Transverse colon (tissue), 4 donors: ENCODE data around the gene CHCHD6. TPM values are rescaled to one million over a fixed set of nuclear protein-coding genes. Genes with fewer than 3 reads are reported as not detected.

Source experiments
- DNase-seq: peaks from one replicate; pipeline ENCODE4 v3.0.0-alpha.2; 2019
- H3K27ac ChIP-seq, 4 donors: fragments of 200-600 bp; sonication (generic); 2 replicates each; pipeline ENCODE4 v1.5.1; 2016 to 2018; ENCODE audit warnings: inconsistent platforms in 4 of 4
- H3K27me3 ChIP-seq: fragments of 200-600 bp; sonication (generic); 2 replicates; pipeline ENCODE4 v1.5.1; 2017; ENCODE audit warnings: inconsistent platforms
- H3K36me3 ChIP-seq, 4 donors: fragments of 200-600 bp; sonication (generic); 2 replicates each; pipeline ENCODE4 v1.5.1; 2017 to 2019; ENCODE audit warnings: inconsistent platforms in 4 of 4
- H3K4me1 ChIP-seq, 4 donors: fragments of 200-600 bp; sonication (generic); 2 replicates each; pipeline ENCODE4 v1.5.1; 2017 to 2020; ENCODE audit warnings: inconsistent platforms in 4 of 4
- H3K4me3 ChIP-seq, 4 donors: fragments of 200-600 bp; sonication (generic); 1 replicate in 1 of 4; 2 replicates in 3 of 4; pipeline versions ENCODE4 v1.5.1 to v1.6.1; 2017 to 2019; ENCODE audit warnings: inconsistent platforms in 4 of 4
- H3K9me3 ChIP-seq, 2 donors: fragments of 200-600 bp; sonication (generic); 2 replicates each; pipeline ENCODE4 v1.5.1; 2017 to 2019; ENCODE audit warnings: inconsistent platforms in 2 of 2
- EP300 ChIP-seq: sonication (generic); formaldehyde crosslinking; IDR thresholded peaks from one replicate; pipeline ENCODE4 v1.6.1; 2017; ENCODE audit warnings: antibody characterized with exemption, low read depth
- POLR2A ChIP-seq: fragments of 450-650 bp; IDR thresholded peaks from one replicate; pipeline ENCODE4 v1.6.1; 2016; ENCODE audit warnings: antibody characterized with exemption, mild to moderate bottlenecking, moderate library complexity
- POLR2AphosphoS5 ChIP-seq, 3 donors: sonication (generic); formaldehyde crosslinking; IDR thresholded peaks; one replicate each; pipeline ENCODE4 v1.6.1; 2016; ENCODE audit warnings: antibody characterized with exemption in 3 of 3
- WGBS, 2 donors: methylation state at CpG; one replicate each; pipeline ENCODE4 v1.1.5; 2018; ENCODE audit warnings: low coverage in 1 of 2; 5-methylcytosine and 5-hydroxymethylcytosine counted together
- in situ Hi-C, 4 donors: fragments of 200-750 bp; cut with MboI; loops; one replicate each; pipeline versions ENCODE4 v1.15.0 to v1.15.1; 2017; ENCODE audit warnings: low sequenced_read_pairs in 3 of 4, low pct_ligation_motif_present in 1 of 4, low pct_unique_long_range_greater_than_20kb in 1 of 4
- intact Hi-C: fragments of 100-400 bp; cut with DNase I; formaldehyde crosslinking; loops from one replicate; pipeline ENCODE4 v1.15.1; 2023; ENCODE audit warnings: low total_unique reads
- total RNA-seq, 4 donors: library from RNA; depleted of rRNA; stranded (reverse); fragments of >200 nt; gene quantifications; one replicate each; pipeline ENCODE4 v1.1.0, GENCODE V29; 2016
- TF ChIP-seq, protein P1 (sequence below), 5 experiments: fragments of 200-600 bp in 3 of 5; fragments of 450-650 bp in 2 of 5; sonication (generic) in 3 of 5; IDR thresholded peaks; 1 replicate in 2 of 5; 2 replicates in 3 of 5; pipeline ENCODE4 v1.5.1; 2016 to 2017; ENCODE audit warnings: antibody characterized with exemption in 5 of 5, inconsistent platforms in 3 of 5, mild to moderate bottlenecking in 2 of 5, moderate library complexity in 1 of 5

Gene CHCHD6
- total RNA-seq, 4 donors from 2014 or later, result 4.6 to 12.1 (median 5.3) TPM

DNA sequence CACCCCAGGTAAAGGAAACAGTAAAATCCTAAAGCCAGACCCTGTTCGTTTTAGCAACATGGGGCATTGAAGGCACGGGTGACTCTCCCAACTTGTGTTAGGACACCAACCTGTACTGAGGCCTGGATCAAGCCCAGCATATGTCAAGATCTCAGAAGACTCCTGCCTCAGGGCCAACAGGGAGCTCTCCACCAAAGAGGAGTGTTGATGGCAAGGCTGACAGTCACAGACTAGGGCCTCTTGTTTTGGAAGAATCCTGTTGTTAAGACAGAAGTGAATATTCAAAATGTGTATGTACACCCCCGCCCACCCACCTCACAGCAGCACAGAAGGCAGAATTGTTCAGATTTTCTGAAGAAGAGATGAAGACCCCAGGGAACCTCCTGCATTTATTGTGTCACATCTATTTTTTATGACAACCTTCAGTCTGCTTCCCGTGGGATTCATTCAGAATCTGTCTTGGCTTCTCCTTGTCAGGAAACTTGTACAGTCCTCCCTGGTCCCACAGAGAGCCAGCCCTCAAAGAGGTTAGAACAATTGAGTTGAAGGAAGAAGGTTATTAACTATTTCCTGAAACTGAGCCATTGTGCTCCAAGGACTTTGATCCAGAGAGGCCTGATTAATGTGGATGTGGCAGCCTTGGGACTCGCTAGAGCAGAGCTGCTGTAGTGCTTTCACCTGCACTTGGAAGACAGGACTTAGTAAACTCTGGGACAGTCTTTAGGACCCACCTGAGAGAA, 217.2 kb downstream of the CHCHD6 start:
- peak; percentile 29 for DNase-seq

DNA sequence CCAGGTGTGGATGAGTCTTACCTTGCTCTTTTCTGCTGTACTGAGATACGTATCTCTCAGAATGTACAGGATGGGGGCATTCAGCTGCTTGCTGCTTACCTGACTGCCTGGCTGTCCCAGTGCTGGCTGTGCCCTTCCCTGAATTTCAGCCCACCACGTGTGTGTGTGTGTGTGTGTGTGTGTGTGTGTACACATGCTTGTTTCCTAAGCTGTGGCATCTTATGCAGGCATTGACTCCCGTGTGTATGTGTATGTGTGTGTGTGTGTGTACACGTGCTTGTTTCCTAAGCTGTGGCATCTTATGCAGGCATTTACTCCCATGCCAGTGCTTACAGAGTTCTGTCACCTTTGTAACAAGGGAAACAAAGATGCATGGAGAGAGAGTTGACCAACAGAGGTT, 218.4 kb downstream of the CHCHD6 start:
- DNase-seq, result no peak
- Histone ChIP-seq H3K4me3 (no peak overlapping the region), H3K4me1 (peaks cover 0 to 16% (median 13%) of the 10 kb centered on the region in 4 donors), H3K36me3 (no peaks in the 10 kb centered on the region), H3K27me3 (no peaks in the 10 kb centered on the region), H3K9me3 (no peaks in the 10 kb centered on the region), H3K27ac (no peak overlapping the region)
- intact Hi-C loops (no loop called here), in situ Hi-C loops (no loop called here)
- WGBS, 2 donors, result 78 to 100% methylated on average over 1 to 4 of the region's 4 CpGs
- no peak for TF ChIP-seq EP300
- no peak for TF ChIP-seq POLR2AphosphoS5 (IDR thresholded peaks at IDR 0.05)
- TF ChIP-seq, protein P1, sequence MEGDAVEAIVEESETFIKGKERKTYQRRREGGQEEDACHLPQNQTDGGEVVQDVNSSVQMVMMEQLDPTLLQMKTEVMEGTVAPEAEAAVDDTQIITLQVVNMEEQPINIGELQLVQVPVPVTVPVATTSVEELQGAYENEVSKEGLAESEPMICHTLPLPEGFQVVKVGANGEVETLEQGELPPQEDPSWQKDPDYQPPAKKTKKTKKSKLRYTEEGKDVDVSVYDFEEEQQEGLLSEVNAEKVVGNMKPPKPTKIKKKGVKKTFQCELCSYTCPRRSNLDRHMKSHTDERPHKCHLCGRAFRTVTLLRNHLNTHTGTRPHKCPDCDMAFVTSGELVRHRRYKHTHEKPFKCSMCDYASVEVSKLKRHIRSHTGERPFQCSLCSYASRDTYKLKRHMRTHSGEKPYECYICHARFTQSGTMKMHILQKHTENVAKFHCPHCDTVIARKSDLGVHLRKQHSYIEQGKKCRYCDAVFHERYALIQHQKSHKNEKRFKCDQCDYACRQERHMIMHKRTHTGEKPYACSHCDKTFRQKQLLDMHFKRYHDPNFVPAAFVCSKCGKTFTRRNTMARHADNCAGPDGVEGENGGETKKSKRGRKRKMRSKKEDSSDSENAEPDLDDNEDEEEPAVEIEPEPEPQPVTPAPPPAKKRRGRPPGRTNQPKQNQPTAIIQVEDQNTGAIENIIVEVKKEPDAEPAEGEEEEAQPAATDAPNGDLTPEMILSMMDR (IDR thresholded peaks at IDR 0.05), result no peak
- no peak for TF ChIP-seq POLR2A

More for the DNA sequence above, 217.2 kb downstream of the CHCHD6 start:
- H3K4me3 ChIP-seq, result no peak overlapping the region
- TF ChIP-seq POLR2A, result no peak
- no peak for TF ChIP-seq POLR2AphosphoS5 (IDR thresholded peaks at IDR 0.05)
- TF ChIP-seq, protein P1 (IDR thresholded peaks at IDR 0.05), result no peak
- TF ChIP-seq EP300, result no peak
- H3K36me3 ChIP-seq, result no peaks in the 10 kb centered on the region
- H3K4me1 ChIP-seq, result peaks cover 0 to 16% (median 11%) of the 10 kb centered on the region in 4 donors
- H3K27ac ChIP-seq, result no peak overlapping the region
- WGBS, 2 donors, result 79 to 100% methylated on average over 1 to 5 of the region's 5 CpGs
- H3K9me3 ChIP-seq, result no peaks in the 10 kb centered on the region
- intact Hi-C loops (no loop called here), in situ Hi-C loops (no loop called here)
- H3K27me3 ChIP-seq, result no peaks in the 10 kb centered on the region

GRCh38 chr3:126923423-126923822, 219.4 kb downstream of the CHCHD6 start:
- no peaks in the 10 kb centered on the region for H3K9me3 ChIP-seq
- in situ Hi-C loops (no loop called here), intact Hi-C loops (no loop called here)
- DNase-seq, result no peak
- WGBS, 2 donors, result 96% methylated on average over 6 of the region's 6 CpGs; no CpG with 5 or more reads in 1 of the 2 donors
- H3K27ac ChIP-seq, result no peak overlapping the region
- peaks cover 0 to 16% (median 13%) of the 10 kb centered on the region in 4 donors for H3K4me1 ChIP-seq
- H3K27me3 ChIP-seq, result no peaks in the 10 kb centered on the region
- TF ChIP-seq, protein P1 (IDR thresholded peaks at IDR 0.05), result no peak
- TF ChIP-seq POLR2A, result no peak
- TF ChIP-seq POLR2AphosphoS5 (IDR thresholded peaks at IDR 0.05), result no peak
- TF ChIP-seq EP300, result no peak
- H3K4me3 ChIP-seq, result no peak overlapping the region
- no peaks in the 10 kb centered on the region for H3K36me3 ChIP-seq

DNA sequence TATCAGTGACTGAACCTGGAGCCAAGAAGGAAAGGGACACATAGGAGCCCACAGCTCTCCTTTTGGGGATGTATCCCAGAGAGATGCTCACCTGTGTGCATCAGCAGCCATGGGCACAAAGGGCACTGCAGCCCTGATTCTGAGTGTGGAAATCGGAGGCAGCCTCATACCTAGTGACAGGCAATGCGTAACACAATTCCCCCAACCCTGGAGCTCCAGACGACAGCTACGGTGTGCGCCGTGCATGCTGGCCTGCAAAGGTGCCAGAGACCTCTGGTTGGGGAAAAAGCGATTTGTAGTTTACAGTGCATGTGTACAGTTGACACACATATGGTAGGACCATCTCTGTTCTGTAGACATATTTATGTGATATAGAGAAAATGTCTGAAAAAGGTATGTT, 219.9 kb downstream of the CHCHD6 start:
- intact Hi-C loops (no loop called here), in situ Hi-C loops (no loop called here)
- H3K4me3 ChIP-seq, result no peak overlapping the region
- H3K36me3 ChIP-seq, result no peaks in the 10 kb centered on the region
- H3K9me3 ChIP-seq, result no peaks in the 10 kb centered on the region
- H3K27ac ChIP-seq, result no peak overlapping the region
- 83 to 97% methylated on average over 1 to 7 of the region's 7 CpGs for WGBS, 2 donors
- no peak for DNase-seq
- TF ChIP-seq POLR2AphosphoS5 (IDR thresholded peaks at IDR 0.05) (no peak), EP300 (no peak), POLR2A (no peak)
- TF ChIP-seq, protein P1 (IDR thresholded peaks at IDR 0.05), result no peak
- H3K4me1 ChIP-seq, result peaks cover 0 to 16% (median 13%) of the 10 kb centered on the region in 4 donors
- H3K27me3 ChIP-seq, result no peaks in the 10 kb centered on the region
